CD4-positive, alpha-beta T cell treated with Interleukin-15 for 4 hours (primary cell): ENCODE results near the gene RNF5.
"Not testable (repeated sequence)": the region's sequence is repeated elsewhere in the genome, so short reads cannot be mapped to it uniquely, and the experiment has no call there.

ENCODE experiments used
- DNase-seq: peaks from one replicate; pipeline ENCODE4 v3.0.0-alpha.2; 2020; ENCODE audit warnings: low spot score

The RNF5 gene, protein sequence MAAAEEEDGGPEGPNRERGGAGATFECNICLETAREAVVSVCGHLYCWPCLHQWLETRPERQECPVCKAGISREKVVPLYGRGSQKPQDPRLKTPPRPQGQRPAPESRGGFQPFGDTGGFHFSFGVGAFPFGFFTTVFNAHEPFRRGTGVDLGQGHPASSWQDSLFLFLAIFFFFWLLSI

DNA sequence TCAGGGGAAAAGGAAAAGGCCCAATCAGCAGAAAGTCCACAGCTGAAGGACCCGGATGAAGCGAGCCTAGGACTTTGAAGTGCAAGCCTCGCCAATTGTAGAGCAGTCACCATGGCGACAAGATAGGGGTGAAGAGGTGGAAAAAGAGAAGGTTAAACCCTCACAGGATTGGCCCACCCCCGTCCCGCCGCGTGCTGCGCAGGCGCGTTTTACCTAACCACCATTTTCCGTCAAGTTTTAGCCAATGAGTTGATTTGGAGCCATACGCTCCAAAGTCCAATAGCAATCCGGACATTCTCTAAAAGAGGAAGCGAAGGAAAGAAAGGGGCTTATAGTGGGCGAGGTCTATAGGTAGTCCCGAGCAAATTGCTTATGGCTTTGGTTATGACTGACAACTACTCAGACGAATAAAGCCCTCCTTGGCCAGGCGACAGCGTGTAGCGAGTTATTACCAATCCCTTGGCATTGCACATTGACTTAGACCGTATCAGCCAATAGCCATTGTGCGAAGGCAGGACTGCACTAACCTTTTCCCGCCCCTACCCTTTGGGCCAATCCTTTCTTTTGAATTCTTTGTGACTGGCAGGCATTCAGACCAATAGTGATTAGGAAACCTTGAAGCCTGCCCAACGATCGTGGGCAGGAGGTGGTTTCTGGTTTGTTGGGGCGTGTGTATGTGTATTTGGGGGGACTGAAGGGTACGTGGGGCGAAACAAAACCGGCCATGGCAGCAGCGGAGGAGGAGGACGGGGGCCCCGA is at the start of gene RNF5:
RNF5 (plus strand) TSS at position 618 of the 759 bp plus-strand sequence; CDS start at position 725, 107 bp downstream.
- peak; percentile 99 for DNase-seq

DNA sequence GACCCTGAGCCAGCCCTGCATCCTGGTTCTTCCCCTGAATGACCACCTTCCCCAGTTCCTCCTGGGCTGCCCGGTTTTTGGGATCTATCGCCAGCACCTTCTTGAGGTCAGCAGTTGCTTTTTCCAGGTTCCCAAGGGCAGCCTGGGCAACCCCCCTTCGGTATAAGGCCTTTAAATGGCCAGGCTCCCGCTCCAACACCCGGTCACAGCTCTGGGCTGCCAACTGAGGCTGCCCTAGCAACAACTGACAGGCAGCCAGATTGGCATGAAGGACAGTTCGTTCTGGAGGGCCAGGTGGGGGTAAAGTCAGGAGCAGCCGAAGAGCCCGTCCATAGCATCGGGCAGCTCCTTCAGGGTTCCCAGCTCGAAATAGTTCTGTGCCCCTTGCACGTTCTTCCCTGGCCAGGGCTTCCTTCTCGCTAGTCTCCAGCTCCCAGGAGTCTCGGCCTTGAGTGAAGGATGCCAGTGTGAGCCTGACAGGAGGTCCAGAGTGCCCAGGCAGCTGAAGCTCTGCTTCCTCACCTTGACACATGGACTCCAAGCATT is 49.4 kb upstream of the RNF5 start:
- no peak for DNase-seq

- no peak for DNase-seq
Observed at GRCh38 chr6:32129297-32130088, 48.7 kb upstream of the RNF5 start.

DNA sequence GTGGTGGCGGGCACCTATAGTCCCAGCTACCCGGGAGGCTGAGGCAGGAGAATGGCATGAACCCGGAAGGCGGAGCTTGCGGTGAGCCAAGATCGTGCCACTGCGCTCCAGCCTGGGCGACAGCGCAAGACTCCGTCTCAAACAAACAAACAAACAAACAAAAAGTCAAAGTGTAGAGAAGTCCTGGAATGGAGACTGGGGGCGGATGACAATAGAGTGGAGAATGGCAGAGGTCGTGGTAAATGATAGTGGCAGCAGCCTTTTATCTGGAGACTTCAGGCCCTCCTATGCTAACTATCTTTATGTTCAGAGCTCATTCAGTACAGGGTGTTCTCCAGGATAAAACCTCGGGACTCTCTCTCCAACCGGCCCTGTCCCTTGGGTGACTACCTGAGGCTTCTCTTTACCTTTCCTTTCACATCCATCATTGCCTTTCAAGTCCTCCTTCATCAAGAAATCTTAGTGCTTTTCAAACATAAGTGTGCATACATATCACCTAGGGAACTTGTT is 46.7 kb upstream of the RNF5 start:
- no peak for DNase-seq

DNA sequence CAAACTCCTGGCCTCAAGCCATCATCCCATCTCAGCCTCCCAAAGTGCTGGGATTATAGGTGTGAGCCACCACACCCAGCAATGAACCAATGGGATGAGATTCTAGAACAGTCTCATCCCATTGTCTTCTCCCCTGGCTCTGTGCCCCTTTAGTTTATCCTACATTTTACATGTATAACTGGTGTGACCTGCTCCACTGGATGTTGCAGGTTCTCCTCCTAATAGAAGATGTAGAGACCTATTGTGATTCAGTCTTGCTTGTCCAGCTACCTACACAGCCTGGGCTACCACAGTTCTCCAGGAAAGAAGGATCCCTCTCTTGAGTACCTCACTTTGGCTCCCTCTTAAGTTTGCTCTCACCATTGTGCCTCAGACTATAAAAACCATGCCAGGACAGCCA is 46.1 kb upstream of the RNF5 start:
- DNase-seq, result no peak

GRCh38 chr6:32133786-32134185 is 44.4 kb upstream of the RNF5 start:
- no peak for DNase-seq

GRCh38 chr6:32137454-32137853 is 40.8 kb upstream of the RNF5 start:
- no peak for DNase-seq

- no peak for DNase-seq
Observed at GRCh38 chr6:32139590-32139989, 38.6 kb upstream of the RNF5 start.

- no peak for DNase-seq
Observed at GRCh38 chr6:32140420-32141046, 37.7 kb upstream of the RNF5 start.

DNA sequence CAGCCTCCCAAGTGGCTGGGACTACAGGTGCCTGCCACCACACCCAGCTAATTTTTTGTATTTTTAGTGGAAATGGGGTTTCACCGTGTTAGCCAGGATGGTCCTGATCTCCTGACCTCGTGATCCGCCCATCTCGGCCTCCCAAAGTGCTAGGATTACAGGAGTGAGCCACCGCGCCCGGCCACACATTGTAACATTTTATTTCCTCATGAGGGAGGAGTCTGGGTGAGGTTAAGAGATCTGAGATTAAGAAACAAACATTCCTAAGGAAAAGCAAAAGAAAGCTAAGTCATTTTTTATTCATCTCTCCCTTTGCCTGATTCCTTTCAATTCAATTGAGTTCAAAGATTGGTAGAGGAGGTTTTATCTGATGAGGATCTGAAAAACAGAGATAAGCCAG is 34.0 kb upstream of the RNF5 start:
- DNase-seq, result not testable (repeated sequence)

GRCh38 chr6:32146287-32146686 is 31.9 kb upstream of the RNF5 start:
- no peak for DNase-seq

- no peak for DNase-seq
Observed at GRCh38 chr6:32146687-32147086, 31.5 kb upstream of the RNF5 start.

DNA sequence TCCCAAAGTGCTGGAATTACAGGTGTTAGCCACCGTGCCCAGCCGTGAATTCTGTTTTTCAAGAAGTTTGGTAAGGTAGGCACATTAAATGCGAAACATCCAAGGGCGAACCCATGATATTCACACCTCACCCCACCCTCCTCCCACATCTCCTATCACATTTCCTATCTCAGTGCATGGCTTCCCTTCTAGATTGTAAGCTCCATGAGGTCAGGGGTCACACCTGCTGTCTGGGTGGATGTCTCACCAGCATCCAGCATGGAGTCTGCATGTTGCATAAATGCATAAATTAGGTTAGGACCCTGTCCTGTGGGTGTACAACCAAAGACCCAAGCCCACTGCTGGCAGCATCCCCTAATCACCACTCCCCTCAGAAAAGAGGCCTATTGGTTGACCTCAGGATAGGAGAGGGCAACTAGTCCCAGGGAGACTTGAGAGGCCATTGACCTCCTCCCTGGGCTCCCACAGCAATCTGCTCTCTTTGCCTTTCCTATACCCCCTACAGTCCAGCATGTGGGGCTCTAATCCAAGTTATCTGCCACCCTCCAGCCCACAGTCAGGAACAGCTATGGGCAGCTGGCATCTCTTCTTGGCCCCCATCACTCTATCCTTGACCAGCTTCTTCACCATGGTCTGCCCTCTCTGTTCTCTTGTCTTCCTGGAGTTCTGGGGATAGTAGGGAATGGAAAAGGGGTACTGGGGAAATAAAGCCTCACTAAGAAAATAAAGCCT is 30.6 kb upstream of the RNF5 start:
- no peak for DNase-seq

DNA sequence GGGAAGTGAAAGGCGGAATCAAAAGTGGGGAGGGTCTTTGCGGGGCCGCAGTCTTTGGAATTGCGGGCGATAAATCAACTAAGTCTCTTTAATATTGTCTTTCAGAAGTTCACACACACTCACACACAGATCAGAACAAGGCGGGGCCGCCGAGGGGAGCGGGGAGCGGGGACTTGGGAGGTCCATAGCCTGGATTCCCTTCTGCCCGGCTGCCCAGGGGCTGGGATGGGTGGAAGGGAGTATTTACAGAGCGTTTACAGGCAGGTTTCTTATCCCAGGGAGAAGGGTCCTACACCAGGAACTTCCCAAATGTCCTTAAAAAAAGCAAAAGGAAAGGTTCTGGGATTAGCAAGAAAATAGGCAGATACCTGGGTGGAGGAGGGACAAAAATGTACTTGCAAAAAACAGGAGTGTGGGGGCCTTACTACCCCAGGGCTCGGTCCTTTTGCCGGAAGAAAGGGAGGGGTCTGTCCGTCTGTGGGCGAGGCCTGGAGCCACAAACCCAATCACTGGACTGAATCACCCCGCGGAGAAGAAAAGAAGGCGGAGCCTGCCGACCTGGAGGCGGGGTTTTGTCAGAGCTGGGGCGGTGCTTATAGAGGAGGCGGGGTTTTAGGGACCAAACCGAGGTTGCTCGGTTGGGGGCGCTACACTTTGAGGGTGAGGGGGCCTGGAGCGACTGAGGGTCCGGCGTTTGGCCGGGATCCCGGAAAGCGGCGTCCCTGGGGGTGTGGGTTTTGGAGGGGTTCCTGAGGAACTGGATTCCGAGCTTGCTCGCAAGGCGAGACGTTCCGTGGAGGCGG is 29.7 kb upstream of the RNF5 start:
- peak; percentile 62 for DNase-seq

GRCh38 chr6:32149092-32149755 is 29.0 kb upstream of the RNF5 start:
- DNase-seq, result no peak

GRCh38 chr6:32149932-32150870 is 28.0 kb upstream of the RNF5 start:
- no peak for DNase-seq

DNA sequence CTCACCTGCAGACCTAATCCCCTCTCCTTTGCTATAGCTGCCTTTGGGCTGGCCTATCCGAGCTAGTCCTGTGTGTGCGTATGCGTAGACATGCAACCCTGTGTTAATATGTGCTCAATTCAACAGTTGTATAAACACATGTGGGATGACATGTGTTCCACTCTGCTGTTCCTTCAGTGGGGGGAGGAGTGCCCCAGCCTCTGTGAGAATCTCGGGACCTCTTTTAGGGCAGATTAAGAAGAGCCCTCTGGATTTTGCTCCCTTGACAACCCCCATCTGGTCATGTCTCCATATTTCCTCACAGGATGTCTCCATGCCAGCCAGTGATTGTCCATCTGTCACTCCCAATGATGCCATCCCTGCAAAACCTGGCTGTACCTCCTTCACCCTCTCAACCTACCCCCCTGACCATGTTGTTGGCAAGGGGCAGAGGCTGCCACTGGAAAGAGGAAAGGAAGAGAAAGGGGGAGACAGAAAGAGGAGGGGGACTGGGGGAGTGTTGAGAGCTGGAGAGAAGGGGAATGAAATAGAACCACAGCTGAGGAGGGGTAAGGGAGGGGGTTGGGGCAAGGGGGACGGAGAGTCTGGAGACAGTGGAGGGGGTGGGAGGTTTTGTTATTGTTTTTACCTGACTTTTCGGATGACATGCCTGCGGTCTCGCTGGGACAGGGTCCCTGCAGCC is 26.9 kb upstream of the RNF5 start:
- no peak for DNase-seq
